Stomach (tissue), 9 donors: ENCODE data around the gene LGALS3BP. TPM values are rescaled to one million over a fixed set of nuclear protein-coding genes. Genes with fewer than 3 reads are reported as not detected.

Experiments
- DNase-seq, 2 donors: peaks; one replicate each; pipeline versions ENCODE4 v3.0.0 to v3.0.0-alpha.2; 2013 to 2019
- H3K27ac ChIP-seq, 5 donors: fragments of 200-600 bp in 4 of 5; sonication (generic) in 4 of 5; one replicate each; pipeline ENCODE4 v1.5.1; 2013 to 2019; ENCODE audit warnings: mild to moderate bottlenecking in 1 of 5, moderate library complexity in 1 of 5
- H3K27me3 ChIP-seq, 3 donors: fragments of 200-600 bp; sonication (generic); one replicate each; pipeline ENCODE4 v1.5.1; 2017 to 2019; ENCODE audit warnings: mixed run types in 1 of 3
- H3K36me3 ChIP-seq, 4 donors: fragments of 200-600 bp; sonication (generic); 1 replicate in 3 of 4; 2 replicates in 1 of 4; pipeline ENCODE4 v1.5.1; 2016 to 2019
- H3K4me1 ChIP-seq, 4 donors: fragments of 200-600 bp; sonication (generic); one replicate each; pipeline ENCODE4 v1.5.1; 2016 to 2019
- H3K4me3 ChIP-seq, 4 donors: fragments of 200-600 bp; sonication (generic) in 3 of 4; one replicate each; pipeline ENCODE4 v1.5.1; 2016 to 2019; ENCODE audit warnings: mild to moderate bottlenecking in 1 of 4
- H3K9me3 ChIP-seq, 4 donors: fragments of 200-600 bp; sonication (generic); one replicate each; pipeline ENCODE4 v1.5.1; 2016 to 2019
- EP300 ChIP-seq: sonication (generic); formaldehyde crosslinking; IDR thresholded peaks from one replicate; pipeline ENCODE4 v1.6.1; 2017; ENCODE audit warnings: antibody characterized with exemption
- POLR2A ChIP-seq, 4 donors: fragments of 450-650 bp; IDR thresholded peaks; one replicate each; pipeline ENCODE4 v1.6.1; 2016; ENCODE audit warnings: antibody characterized with exemption in 4 of 4, control low read depth in 2 of 4, mild to moderate bottlenecking in 1 of 4, moderate library complexity in 1 of 4
- POLR2AphosphoS5 ChIP-seq, 3 donors: sonication (generic); formaldehyde crosslinking; IDR thresholded peaks; one replicate each; pipeline ENCODE4 v1.6.1; 2016; ENCODE audit warnings: antibody characterized with exemption in 3 of 3
- WGBS, 5 donors: extraction: QIAGEN DNeasy Blood & Tissue Kit in 3 of 5; methylation state at CpG; one replicate each; pipeline versions ENCODE4 v1.1.5 to v1.1.7; 2013 to 2018; 5-methylcytosine and 5-hydroxymethylcytosine counted together
- intact Hi-C: fragments of 100-400 bp; cut with DNase I; formaldehyde crosslinking; loops from one replicate; pipeline ENCODE4 v1.15.1; 2023; ENCODE audit warnings: low total_unique reads
- polyA plus RNA-seq, 3 donors: library from polyadenylated mRNA; stranded (reverse); fragments of 200-250 nt; gene quantifications; one replicate each; pipeline ENCODE4 v1.2.3, GENCODE V29; 2013
- total RNA-seq, 5 donors: library from RNA; depleted of rRNA; stranded (reverse); fragments of >200 nt; gene quantifications; one replicate each; pipeline versions ENCODE4 v1.1.0 to v1.2.3, GENCODE V29; 2014 to 2016
- TF ChIP-seq, protein P1 (sequence below), 7 experiments: fragments of 450-650 bp in 4 of 7; fragments of 200-600 bp in 3 of 7; sonication (generic) in 3 of 7; IDR thresholded peaks; one replicate each; pipeline ENCODE4 v1.5.1; 2016 to 2019; ENCODE audit warnings: antibody characterized with exemption in 7 of 7, control low read depth in 2 of 7, mild to moderate bottlenecking in 1 of 7
- donor health status: healthy with polysubstance abuse.
- donor health status: Bipolar disorder and iron deficiency.
- donor health status: healthy.

Gene LGALS3BP
- total and polyA plus RNA-seq, 8 donors, result 63.4 to 625 (median 192) TPM

GRCh38 chr17:78935419-78936323, 44.1 kb downstream of the LGALS3BP start:
- TF ChIP-seq EP300 (no peak), POLR2AphosphoS5 (IDR thresholded peaks at IDR 0.05) (peak; percentile 53 to 73 (median 61))
- peak overlapping the region; percentile 83 to 95 (median 89) for H3K27ac ChIP-seq
- H3K9me3 ChIP-seq, result no peaks in the 10 kb centered on the region
- DNase-seq, result peak; percentile 41 to 86
- WGBS, 5 donors, result 66 to 79% (median 72%) methylated on average over 32 to 33 of the region's 33 CpGs
- intact Hi-C loops, result no loop called here
- H3K36me3 ChIP-seq, result no peaks in the 10 kb centered on the region
- no peak overlapping the region for H3K4me3 ChIP-seq
- H3K4me1 ChIP-seq, result peaks cover 19 to 34% (median 28%) of the 10 kb centered on the region in 4 donors
- no peaks in the 10 kb centered on the region for H3K27me3 ChIP-seq

DNA sequence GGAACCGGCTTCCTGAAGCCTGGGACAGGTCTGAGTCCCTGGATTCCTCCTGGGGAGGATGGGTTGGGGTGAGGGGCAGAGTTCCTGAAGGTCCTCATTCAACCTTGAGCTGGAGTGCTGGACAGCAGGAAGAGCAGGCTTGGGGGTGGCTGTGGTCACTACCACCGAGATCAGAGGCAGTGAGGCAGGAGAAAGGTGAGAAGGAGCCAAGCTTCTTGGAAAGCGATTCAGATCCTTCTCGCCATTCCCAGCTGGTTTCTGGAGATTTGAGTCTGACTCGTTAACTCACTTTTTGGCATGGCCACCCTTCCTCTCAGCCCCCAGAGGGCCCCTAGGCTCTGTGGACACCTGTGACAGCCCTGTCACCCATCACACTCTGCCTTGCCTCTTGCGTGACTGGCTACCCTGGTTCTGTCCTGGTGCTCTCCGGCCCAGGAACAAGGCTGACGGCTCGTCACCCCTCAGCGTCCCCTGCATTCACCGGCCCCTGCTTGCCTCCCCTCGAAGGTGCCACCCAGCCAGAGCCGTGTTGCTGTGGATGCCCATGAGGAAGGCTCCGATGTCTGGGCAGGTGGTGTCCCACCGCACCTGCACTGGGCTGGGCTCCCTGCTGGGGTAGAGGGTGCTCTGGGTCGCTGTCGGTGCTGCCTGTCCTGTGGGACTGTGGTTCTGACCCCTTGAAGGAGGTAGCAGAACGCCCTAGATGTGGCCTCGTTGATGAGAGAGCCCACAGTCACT, 44.9 kb downstream of the LGALS3BP start:
- no peak overlapping the region for H3K4me3 ChIP-seq
- 56 to 80% (median 77%) methylated on average over 5 to 19 of the region's 19 CpGs for WGBS, 5 donors
- intact Hi-C loops, result no loop called here

DNA sequence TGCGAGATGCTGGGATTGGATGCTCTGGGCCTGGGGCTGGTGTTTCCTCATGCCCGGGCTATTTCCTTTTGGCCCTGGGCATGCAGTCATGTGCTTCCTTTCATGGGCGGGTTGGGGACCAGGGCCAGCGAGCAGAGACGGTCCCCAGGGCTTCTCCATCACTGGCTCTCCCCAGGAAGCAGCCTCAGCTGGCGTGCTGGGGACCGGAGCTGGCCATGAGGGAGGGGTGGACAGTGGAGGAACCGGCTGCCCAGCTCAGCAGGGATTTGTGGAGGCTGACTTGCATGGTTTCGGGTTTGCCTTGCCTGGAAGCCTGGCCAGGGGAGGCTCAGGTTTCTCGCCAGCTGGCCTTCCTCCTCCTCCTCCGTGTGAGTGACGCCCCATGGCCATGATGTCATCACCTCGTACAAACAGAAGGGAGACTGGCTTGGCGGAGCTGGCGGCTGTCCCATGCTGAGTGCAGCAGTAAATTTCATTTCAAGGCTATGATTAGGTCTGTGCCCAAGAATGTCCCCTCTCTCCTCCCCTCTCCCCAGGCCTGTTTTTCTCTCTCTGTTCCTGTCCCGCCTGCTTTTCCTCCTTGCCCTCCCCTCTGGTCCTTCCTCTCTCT, 45.7 kb downstream of the LGALS3BP start:
- Histone ChIP-seq H3K4me3 (peak overlapping the region in 3 of 4 donors; percentile 17 to 35 (median 20)), H3K9me3 (no peaks in the 10 kb centered on the region), H3K27me3 (no peaks in the 10 kb centered on the region), H3K27ac (peak overlapping the region; percentile 83 to 95 (median 89)), H3K36me3 (no peaks in the 10 kb centered on the region), H3K4me1 (peaks cover 19 to 34% (median 28%) of the 10 kb centered on the region in 4 donors)
- WGBS, 5 donors, result 8 to 18% (median 14%) methylated on average over 14 to 16 of the region's 16 CpGs
- intact Hi-C loops, result no loop called here
- peak; percentile 96 to 97 for DNase-seq
- TF ChIP-seq, protein P1, sequence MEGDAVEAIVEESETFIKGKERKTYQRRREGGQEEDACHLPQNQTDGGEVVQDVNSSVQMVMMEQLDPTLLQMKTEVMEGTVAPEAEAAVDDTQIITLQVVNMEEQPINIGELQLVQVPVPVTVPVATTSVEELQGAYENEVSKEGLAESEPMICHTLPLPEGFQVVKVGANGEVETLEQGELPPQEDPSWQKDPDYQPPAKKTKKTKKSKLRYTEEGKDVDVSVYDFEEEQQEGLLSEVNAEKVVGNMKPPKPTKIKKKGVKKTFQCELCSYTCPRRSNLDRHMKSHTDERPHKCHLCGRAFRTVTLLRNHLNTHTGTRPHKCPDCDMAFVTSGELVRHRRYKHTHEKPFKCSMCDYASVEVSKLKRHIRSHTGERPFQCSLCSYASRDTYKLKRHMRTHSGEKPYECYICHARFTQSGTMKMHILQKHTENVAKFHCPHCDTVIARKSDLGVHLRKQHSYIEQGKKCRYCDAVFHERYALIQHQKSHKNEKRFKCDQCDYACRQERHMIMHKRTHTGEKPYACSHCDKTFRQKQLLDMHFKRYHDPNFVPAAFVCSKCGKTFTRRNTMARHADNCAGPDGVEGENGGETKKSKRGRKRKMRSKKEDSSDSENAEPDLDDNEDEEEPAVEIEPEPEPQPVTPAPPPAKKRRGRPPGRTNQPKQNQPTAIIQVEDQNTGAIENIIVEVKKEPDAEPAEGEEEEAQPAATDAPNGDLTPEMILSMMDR (IDR thresholded peaks at IDR 0.05), result no peak
- TF ChIP-seq POLR2AphosphoS5 (IDR thresholded peaks at IDR 0.05), result peak in 2 of 3 donors; percentile 79 to 83
- TF ChIP-seq EP300, result no peak

More for the DNA sequence above, 44.9 kb downstream of the LGALS3BP start:
- Histone ChIP-seq H3K9me3 (no peaks in the 10 kb centered on the region), H3K27ac (peak overlapping the region; percentile 83 to 95 (median 89)), H3K36me3 (no peaks in the 10 kb centered on the region), H3K27me3 (no peaks in the 10 kb centered on the region), H3K4me1 (peaks cover 19 to 34% (median 28%) of the 10 kb centered on the region in 4 donors)
- DNase-seq, result no peak
- TF ChIP-seq POLR2AphosphoS5 (IDR thresholded peaks at IDR 0.05) (no peak), EP300 (no peak), POLR2A (IDR thresholded peaks at IDR 0.05) (no peak)
- TF ChIP-seq, protein P1 (IDR thresholded peaks at IDR 0.05), result no peak

DNA sequence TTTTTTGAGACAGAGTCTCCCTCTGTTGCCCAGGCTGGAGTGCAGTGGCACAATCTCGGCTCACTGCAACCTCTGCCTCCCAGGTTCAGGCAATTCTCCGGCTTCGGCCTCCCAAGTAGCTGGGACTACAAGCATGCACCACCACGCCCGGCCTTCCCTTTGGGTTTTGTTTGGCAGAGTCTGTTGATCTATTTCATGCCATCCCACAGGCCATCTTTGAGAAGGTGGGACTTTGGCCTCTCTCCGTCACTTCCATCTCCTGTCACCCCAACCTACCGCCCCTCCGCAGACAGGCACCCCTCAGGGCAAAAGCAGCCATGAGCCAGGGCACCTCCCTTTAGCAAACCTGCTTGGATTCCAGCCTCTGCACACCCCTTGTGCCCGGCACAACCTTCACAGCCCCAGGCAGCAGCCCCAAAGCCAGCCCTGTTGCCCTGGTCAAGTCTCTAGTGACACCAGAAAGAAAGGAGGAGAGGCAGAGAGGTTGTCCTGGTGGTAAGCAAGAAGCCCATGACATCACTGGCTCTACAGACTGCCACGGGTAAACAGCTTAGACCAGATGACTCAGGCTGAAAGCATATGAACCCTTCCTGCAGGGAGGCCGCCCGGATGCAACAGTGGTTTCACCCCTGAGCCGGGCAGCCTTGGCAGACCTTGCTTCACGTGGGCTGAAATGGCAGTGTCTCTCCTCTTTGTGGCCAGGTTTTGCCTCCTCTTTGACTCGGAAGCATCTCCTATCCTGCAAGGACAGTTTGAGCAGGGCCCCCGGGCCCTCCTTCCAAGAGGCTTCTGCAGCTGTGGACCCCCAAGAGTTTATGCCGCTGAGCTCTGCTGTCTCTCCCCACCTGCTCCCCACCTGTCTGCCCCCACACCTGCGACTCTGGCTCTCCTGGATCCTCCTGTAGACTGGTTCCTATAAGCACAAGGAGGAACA, 46.4 kb downstream of the LGALS3BP start:
- WGBS, 5 donors, result 62 to 75% (median 70%) methylated on average over 17 to 18 of the region's 18 CpGs
- H3K9me3 ChIP-seq, result no peaks in the 10 kb centered on the region
- H3K4me3 ChIP-seq, result peak overlapping the region in 2 of 4 donors; percentile 17 to 35
- DNase-seq, result peak; percentile 64 to 74
- intact Hi-C loops, result no loop called here
- H3K27me3 ChIP-seq, result no peaks in the 10 kb centered on the region
- TF ChIP-seq EP300 (no peak), POLR2A (IDR thresholded peaks at IDR 0.05) (no peak), POLR2AphosphoS5 (IDR thresholded peaks at IDR 0.05) (peak in 1 of 3 donors; percentile 37)
- H3K36me3 ChIP-seq, result no peaks in the 10 kb centered on the region
- H3K4me1 ChIP-seq, result peaks cover 19 to 34% (median 28%) of the 10 kb centered on the region in 4 donors
- H3K27ac ChIP-seq, result peak overlapping the region; percentile 83 to 95 (median 89)
